ENCODE results near the gene RNF114.

The RNF114 gene

GRCh38 chr20:49901588-49901987 is 34.6 kb upstream of the RNF114 start:
- DNase-seq (ENCODE audit: low read depth in 3 of 3, low spot score in 1 of 3) = no peak

GRCh38 chr20:49904440-49905214 is 31.6 kb upstream of the RNF114 start:
- DNase-seq (ENCODE audit: low read depth in 3 of 3, low spot score in 1 of 3) = no peak

GRCh38 chr20:49905415-49906091 is 30.6 kb upstream of the RNF114 start:
- DNase-seq (ENCODE audit: low read depth in 3 of 3, low spot score in 1 of 3) = no peak

GRCh38 chr20:49906101-49906604 is 30.0 kb upstream of the RNF114 start:
- DNase-seq (ENCODE audit: low read depth in 3 of 3, low spot score in 1 of 3) = no peak

GRCh38 chr20:49906615-49907154 is 29.5 kb upstream of the RNF114 start:
- DNase-seq (ENCODE audit: low read depth in 3 of 3, low spot score in 1 of 3) = no peak

- no peak for DNase-seq (ENCODE audit: low read depth in 3 of 3, low spot score in 1 of 3)
These were observed 28.6 kb upstream of the RNF114 start for GRCh38 chr20:49907405-49908257.

- no peak for DNase-seq (ENCODE audit: low read depth in 3 of 3, low spot score in 1 of 3)
These were observed 28.0 kb upstream of the RNF114 start for GRCh38 chr20:49908258-49908565.

GRCh38 chr20:49909499-49910339 is 26.5 kb upstream of the RNF114 start:
- DNase-seq (ENCODE audit: low read depth in 3 of 3, low spot score in 1 of 3) = no peak

- no peak for DNase-seq (ENCODE audit: low read depth in 3 of 3, low spot score in 1 of 3)
These were observed 25.9 kb upstream of the RNF114 start for GRCh38 chr20:49910340-49910706.

GRCh38 chr20:49913399-49914047 is 22.7 kb upstream of the RNF114 start:
- no peak for DNase-seq (ENCODE audit: low read depth in 3 of 3, low spot score in 1 of 3)

- no peak for DNase-seq (ENCODE audit: low read depth in 3 of 3, low spot score in 1 of 3)
These were observed 21.7 kb upstream of the RNF114 start for GRCh38 chr20:49914310-49915117.

- DNase-seq (ENCODE audit: low read depth in 3 of 3, low spot score in 1 of 3) = no peak
These were observed 21.1 kb upstream of the RNF114 start for GRCh38 chr20:49915118-49915379.

GRCh38 chr20:49915380-49916145 is 20.6 kb upstream of the RNF114 start, which contains the start of gene SPATA2:
SPATA2 (minus strand) TSS chr20:49915529; CDS start chr20:49908490, 7,039 bp downstream.
- peak; percentile 77 to 87 (median 79) for DNase-seq (ENCODE audit: low read depth in 3 of 3, low spot score in 1 of 3)

- no peak for DNase-seq (ENCODE audit: low read depth in 3 of 3, low spot score in 1 of 3)
These were observed 19.8 kb upstream of the RNF114 start for GRCh38 chr20:49916146-49917002.

- DNase-seq (ENCODE audit: low read depth in 3 of 3, low spot score in 1 of 3) = no peak
These were observed 17.8 kb upstream of the RNF114 start for GRCh38 chr20:49918446-49918845.

GRCh38 chr20:49919009-49919408 is 17.2 kb upstream of the RNF114 start:
- no peak for DNase-seq (ENCODE audit: low read depth in 3 of 3, low spot score in 1 of 3)

GRCh38 chr20:49919461-49919860 is 16.7 kb upstream of the RNF114 start:
- no peak for DNase-seq (ENCODE audit: low read depth in 3 of 3, low spot score in 1 of 3)

- DNase-seq (ENCODE audit: low read depth in 3 of 3, low spot score in 1 of 3) = no peak
These were observed 11.9 kb upstream of the RNF114 start for GRCh38 chr20:49924247-49924646.
